ENCODE measurements around the gene DTNB.

The DTNB gene

GRCh38 chr2:25481381-25482300 is 191.7 kb downstream of the DTNB start:
- H3K27ac ChIP-seq: no peak overlapping the region
- no peak for TF ChIP-seq CTCF (conservative IDR thresholded peaks at IDR 0.05)
- no peak for TF ChIP-seq ZFX (IDR thresholded peaks at IDR 0.05)

- H3K27ac ChIP-seq: no peak overlapping the region
- TF ChIP-seq ZFX (IDR thresholded peaks at IDR 0.05) (no peak), CTCF (conservative IDR thresholded peaks at IDR 0.05) (no peak)
Measured at GRCh38 chr2:25480561-25480960, 192.8 kb downstream of the DTNB start.

- TF ChIP-seq ZFX (IDR thresholded peaks at IDR 0.05) (no peak), CTCF (conservative IDR thresholded peaks at IDR 0.05) (no peak)
- H3K27ac ChIP-seq: no peak overlapping the region
Measured at GRCh38 chr2:25479761-25480160, 193.6 kb downstream of the DTNB start.

- no peak overlapping the region for H3K27ac ChIP-seq
- no peak for TF ChIP-seq ZFX (IDR thresholded peaks at IDR 0.05)
- TF ChIP-seq CTCF (conservative IDR thresholded peaks at IDR 0.05): no peak
Measured at GRCh38 chr2:25478736-25479135, 194.6 kb downstream of the DTNB start.

- TF ChIP-seq CTCF (conservative IDR thresholded peaks at IDR 0.05) (no peak), ZFX (IDR thresholded peaks at IDR 0.05) (no peak)
- no peak overlapping the region for H3K27ac ChIP-seq
Measured at GRCh38 chr2:25473758-25474340, 199.5 kb downstream of the DTNB start.

GRCh38 chr2:25473131-25473530 is 200.2 kb downstream of the DTNB start:
- TF ChIP-seq ZFX (IDR thresholded peaks at IDR 0.05): no peak
- TF ChIP-seq CTCF (conservative IDR thresholded peaks at IDR 0.05): no peak
- H3K27ac ChIP-seq: no peak overlapping the region

GRCh38 chr2:25470806-25471205 is 202.6 kb downstream of the DTNB start:
- no peak overlapping the region for H3K27ac ChIP-seq
- TF ChIP-seq ZFX (IDR thresholded peaks at IDR 0.05): no peak
- no peak for TF ChIP-seq CTCF (conservative IDR thresholded peaks at IDR 0.05)

Measured in C4-2B (cell line).